AG09319 (cell line): ENCODE measurements around the gene TSPOAP1.

Experiments used
- DNase-seq: peaks from one replicate; pipeline ENCODE4 v3.0.0-alpha.2; 2010; ENCODE audit warnings: low read depth; ENCODE audit errors: extremely low read depth
- CTCF ChIP-seq: IDR thresholded peaks from 2 replicates; pipeline ENCODE4 v1.5.1; 2011; ENCODE audit warnings: low read depth, mild to moderate bottlenecking, inconsistent platforms, low read length, moderate library complexity

Gene TSPOAP1

GRCh38 chr17:58338454-58338840, 9.9 kb upstream of the TSPOAP1 start:
- DNase-seq: no peak

GRCh38 chr17:58337600-58338453, 9.2 kb upstream of the TSPOAP1 start:
- TF ChIP-seq CTCF: no peak
- DNase-seq: peak; percentile 29

More at GRCh38 chr17:58338454-58338840, 9.9 kb upstream of the TSPOAP1 start:
- TF ChIP-seq CTCF: no peak

GRCh38 chr17:58337210-58337599, 8.6 kb upstream of the TSPOAP1 start:
- TF ChIP-seq CTCF: no peak
- no peak for DNase-seq

GRCh38 chr17:58336456-58337209, 8.0 kb upstream of the TSPOAP1 start:
- DNase-seq: peak; percentile 23
- TF ChIP-seq CTCF: no peak

GRCh38 chr17:58335779-58336455, 7.3 kb upstream of the TSPOAP1 start:
- no peak for DNase-seq
- TF ChIP-seq CTCF: no peak

GRCh38 chr17:58335061-58335731, 6.6 kb upstream of the TSPOAP1 start:
- DNase-seq: no peak
- no peak for TF ChIP-seq CTCF
